Esophagus mucosa (tissue), 1 donor: ENCODE results near the gene MGAT5B. TPM values are rescaled to one million over a fixed set of nuclear protein-coding genes. Genes with fewer than 3 reads are reported as not detected.

Source experiments
- ATAC-seq: fragments of 200-7000 bp; cut with Tn5 transposase; one replicate; pipeline ENCODE4 v1.9.1; 2020
- total RNA-seq: library from RNA; stranded (reverse); gene quantifications from one replicate; pipeline ENCODE4 v1.2.4, GENCODE V29; 2023
- donor health status: DM: yes; HTN: yes; CAD: no.

Gene MGAT5B
- total RNA-seq, 1 donor from 2014 or later = 0.20 TPM

- no peak for ATAC-seq
Observed at GRCh38 chr17:76881408-76881807, 13.2 kb downstream of the MGAT5B start.

GRCh38 chr17:76881966-76882365 is 13.8 kb downstream of the MGAT5B start:
- no peak for ATAC-seq

- ATAC-seq = no peak
Observed at GRCh38 chr17:76883744-76884525, 15.7 kb downstream of the MGAT5B start.

- no peak for ATAC-seq
Observed at GRCh38 chr17:76884995-76885893, 17.0 kb downstream of the MGAT5B start.

GRCh38 chr17:76885894-76886290 is 17.7 kb downstream of the MGAT5B start:
- no peak for ATAC-seq

GRCh38 chr17:76886395-76886794 is 18.2 kb downstream of the MGAT5B start:
- no peak for ATAC-seq

- no peak for ATAC-seq
Observed at GRCh38 chr17:76887802-76888201, 19.6 kb downstream of the MGAT5B start.

DNA sequence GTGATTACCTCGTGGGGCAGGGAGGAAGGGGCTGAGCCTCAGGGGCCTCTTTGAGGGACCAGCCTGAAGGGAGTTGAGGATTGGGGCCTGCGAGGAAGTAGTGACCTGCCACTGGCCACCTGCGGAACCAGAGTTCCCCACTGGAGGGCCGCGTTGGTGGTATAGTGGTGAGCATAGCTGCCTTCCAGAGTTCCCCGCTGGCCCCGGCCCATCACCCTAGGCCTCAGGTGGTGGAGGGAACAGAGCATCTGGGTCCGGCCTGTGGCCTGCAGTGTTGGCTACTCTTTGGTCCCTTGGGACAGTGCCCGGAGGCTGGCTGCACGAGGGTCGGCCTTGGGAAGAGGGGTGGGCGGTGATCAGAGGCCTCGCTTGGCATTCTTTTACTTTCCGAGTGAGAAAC is 20.5 kb downstream of the MGAT5B start:
- ATAC-seq = no peak

DNA sequence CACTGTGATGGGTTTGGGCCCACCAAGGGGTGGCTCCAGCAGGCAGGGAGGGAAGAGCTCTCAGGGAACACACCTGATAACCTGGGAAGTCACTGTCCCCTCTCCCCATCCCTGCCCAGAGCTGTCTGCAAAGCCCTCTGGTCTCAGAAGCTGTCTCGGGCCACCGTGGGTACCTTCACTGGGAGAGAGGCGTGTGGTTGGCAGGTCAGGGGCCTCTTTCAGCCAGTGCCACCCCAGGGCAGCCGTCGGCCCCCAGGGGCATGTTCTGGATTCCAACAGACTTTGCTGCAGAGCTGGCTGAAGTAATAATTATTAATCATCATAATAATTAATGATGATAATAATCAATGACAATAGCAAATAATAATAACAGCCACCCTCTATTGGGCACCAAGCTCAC is 21.1 kb downstream of the MGAT5B start:
- no peak for ATAC-seq

DNA sequence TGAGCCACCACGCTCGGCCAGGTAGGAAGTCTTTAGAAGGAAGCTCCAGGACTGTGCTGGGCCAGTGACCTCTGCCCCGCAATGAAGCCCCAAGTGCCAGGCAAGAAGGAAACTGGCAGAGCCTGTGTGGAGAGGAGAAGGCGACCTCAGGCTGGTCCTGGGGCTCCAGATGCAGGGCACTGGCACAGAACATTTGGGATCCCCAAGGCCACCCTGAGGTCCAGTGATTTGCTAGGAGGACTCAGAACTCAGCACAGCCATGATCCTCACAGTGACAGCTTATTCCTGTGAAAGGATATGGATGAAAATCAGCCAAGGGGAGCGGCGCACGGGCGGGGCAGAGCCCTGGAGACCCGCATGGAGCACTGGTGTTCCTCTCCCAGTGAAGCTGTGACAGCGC is 24.1 kb downstream of the MGAT5B start:
- no peak for ATAC-seq

DNA sequence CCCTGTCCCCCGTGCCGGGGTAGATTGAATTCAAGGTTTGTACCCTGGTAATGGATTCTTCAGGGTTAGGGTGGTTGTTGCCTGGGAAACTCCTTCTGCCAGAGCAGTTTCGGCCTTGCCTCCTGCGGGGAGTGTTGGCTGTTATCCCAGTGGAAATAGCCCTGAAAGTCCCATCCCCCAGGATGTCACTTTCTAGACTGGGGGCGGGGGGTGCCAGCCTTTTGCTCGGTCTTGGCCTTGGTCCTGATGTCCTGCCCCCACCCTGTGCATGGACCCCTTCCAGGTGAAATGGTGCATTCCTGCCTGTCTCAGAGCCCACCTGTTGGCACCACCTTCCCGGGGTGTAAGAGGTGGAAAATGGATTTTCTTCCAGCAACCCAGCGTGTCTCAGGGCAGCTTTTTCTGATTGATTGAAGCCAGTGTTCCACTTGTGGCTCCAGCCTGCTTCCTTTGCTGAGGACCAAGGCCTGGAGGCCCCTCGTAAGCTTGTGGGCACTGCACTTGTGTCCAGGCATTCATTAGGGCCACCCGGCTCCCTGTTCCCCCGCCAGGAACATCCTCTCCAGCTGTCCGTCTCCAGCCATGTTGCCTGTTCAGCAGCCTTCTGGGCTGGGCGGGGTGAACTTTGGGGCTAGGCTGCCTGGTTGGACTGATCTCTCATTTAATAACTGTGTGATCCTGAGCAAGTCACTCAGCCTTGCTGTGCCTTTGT is 25.6 kb downstream of the MGAT5B start:
- no peak for ATAC-seq

- no peak for ATAC-seq
Observed at GRCh38 chr17:76894842-76895241, 26.6 kb downstream of the MGAT5B start.

GRCh38 chr17:76897023-76897422 is 28.8 kb downstream of the MGAT5B start:
- ATAC-seq = no peak

DNA sequence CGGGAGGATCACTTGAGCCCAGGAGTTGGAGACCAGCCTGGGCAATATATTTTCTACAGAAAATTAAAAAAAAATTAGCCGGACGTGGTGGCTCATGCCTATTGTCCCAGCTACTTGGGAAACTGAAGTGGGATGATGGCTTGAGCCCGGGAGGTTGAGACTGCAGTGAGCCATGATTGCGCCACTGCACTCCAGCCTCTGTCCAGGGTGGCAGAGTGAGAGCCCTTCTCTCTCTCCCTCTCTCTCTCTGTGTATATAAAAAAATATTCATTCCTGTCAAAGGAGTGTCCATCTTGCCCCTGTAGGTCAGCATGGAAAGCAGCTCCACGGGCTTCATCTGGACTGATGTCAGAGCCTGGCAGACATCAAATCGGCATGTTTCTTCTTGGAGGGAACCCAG is 31.2 kb downstream of the MGAT5B start:
- no peak for ATAC-seq

DNA sequence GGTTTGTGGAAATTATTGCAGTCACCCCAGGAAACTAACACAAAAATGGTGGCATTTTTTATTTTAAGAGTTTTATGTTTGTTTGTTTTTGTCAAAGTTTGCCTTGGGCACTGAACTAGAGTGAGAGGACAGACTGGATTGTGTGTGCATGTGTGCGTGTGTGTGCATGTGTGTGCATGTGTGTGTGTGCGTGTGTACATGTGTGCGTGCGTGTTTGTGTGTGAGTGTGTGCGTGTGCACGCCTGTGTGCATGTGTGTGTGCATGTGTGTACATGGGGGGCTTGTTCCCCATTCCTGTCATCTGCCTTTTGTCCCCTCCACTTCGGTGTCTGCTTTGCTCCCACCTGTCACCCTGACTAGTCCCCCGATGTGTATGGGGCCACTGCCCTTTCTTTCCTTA is 32.5 kb downstream of the MGAT5B start:
- ATAC-seq = no peak

DNA sequence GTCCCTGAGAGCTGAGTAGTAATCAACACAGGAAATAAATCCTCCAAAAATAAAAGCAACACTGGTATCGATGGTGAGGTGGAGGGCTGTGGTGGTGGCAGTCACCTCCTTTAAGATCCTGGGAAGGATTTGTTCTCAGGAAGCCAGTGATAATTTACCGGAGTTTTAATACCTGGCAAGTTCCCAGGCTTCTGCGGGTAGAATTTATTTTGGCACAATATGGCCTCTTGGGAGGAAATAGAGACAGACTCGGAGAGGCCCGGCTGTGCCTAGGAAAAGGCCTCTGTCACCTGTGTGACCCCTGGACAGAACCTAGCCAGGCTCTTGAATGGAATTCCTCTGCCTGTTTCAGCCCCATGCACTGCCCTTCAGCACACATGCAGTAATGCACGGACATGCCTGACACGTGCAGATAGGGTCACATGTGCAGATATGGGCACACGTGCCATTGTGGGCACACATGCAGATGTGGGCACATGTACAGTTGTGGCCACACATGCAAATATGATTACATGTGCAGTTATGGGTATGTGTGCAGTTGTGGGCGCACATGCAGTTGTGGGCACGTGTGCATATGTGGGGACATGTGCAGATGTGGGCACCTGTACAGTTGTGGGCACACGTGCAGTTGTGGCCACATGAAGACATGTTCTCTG is 33.5 kb downstream of the MGAT5B start:
- ATAC-seq = peak; percentile 30

- no peak for ATAC-seq
Observed at GRCh38 chr17:76902476-76902875, 34.3 kb downstream of the MGAT5B start.

GRCh38 chr17:76903631-76904030 is 35.4 kb downstream of the MGAT5B start:
- no peak for ATAC-seq

DNA sequence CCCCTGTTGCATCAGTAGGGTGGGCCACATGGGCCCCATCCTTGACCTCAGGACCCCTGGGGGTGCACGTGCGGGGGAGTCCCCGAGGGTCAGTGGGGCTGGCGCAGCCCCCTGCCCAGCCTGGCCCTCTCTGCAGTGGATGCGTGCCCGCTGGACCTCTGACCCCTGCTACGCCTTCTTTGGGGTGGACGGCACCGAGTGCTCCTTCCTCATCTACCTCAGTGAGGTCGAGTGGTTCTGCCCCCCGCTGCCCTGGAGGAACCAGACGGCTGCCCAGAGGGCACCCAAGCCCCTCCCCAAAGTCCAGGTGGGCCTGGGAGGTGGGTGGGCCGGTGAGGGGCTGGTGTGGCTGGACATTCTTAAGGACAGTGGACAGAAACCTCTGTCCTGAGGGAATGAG is 35.9 kb downstream of the MGAT5B start:
- no peak for ATAC-seq

DNA sequence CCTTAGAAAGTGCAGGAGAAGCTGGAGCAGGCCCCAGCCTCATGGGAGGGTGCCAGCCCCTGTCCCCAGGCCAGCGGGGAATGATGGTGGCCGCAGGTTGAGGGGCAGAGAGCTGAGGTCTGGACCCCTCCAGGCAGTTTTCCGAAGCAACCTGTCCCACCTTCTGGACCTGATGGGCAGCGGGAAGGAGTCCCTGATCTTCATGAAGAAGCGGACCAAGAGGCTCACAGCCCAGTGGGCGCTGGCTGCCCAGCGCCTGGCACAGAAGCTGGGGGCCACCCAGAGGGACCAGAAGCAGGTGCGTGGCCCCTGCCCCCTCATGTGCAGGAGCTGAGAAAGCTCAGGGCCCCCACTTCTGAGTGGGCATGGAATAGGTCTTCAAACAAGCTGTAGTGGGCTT is 36.8 kb downstream of the MGAT5B start:
- no peak for ATAC-seq

GRCh38 chr17:76905836-76906235 is 37.6 kb downstream of the MGAT5B start:
- ATAC-seq = no peak

- no peak for ATAC-seq
Observed at GRCh38 chr17:76906463-76906862, 38.3 kb downstream of the MGAT5B start.

- no peak for ATAC-seq
Observed at GRCh38 chr17:76907352-76907751, 39.1 kb downstream of the MGAT5B start.
